ENCODE results near the gene HS3ST3A1. TPM values are rescaled to one million over a fixed set of nuclear protein-coding genes. Genes with fewer than 3 reads are reported as not detected.
A peak's percentile ranks its signal among the peaks of the same experiment; 100 is the strongest.

The HS3ST3A1 gene
- total RNA-seq, 1 experiment from 2014 or later, result not detected

GRCh38 chr17:13619462-13619861 lies 17.7 kb upstream of the HS3ST3A1 start:
- Histone ChIP-seq H2AFZ (ENCODE audit: low read depth, low read length, poor library complexity, severe bottlenecking) (no peak overlapping the region), H3K27ac (ENCODE audit: low read depth, low read length) (no peak overlapping the region), H3K36me3 (ENCODE audit: control insufficient read depth in 1 of 2, insufficient read depth in 2 of 2, low read length in 2 of 2) (no peaks in the 10 kb centered on the region), H3K9me2 (ENCODE audit: insufficient read depth) (no peaks in the 10 kb centered on the region), H3K27me3 (ENCODE audit: insufficient read depth, low read length) (no peaks in the 10 kb centered on the region), H3K4me2 (ENCODE audit: low read length) (no peak overlapping the region), H4K20me1 (ENCODE audit: insufficient read depth) (no peaks in the 10 kb centered on the region), H3K9me3 (ENCODE audit: control insufficient read depth in 1 of 2, insufficient read depth in 1 of 2, low read depth in 1 of 2, low read length in 2 of 2) (no peaks in the 10 kb centered on the region), H3K4me1 (ENCODE audit: control insufficient read depth in 1 of 2, insufficient read depth in 2 of 2, low read length in 2 of 2) (no peaks in the 10 kb centered on the region), H3K4me3 (replicated peaks in 1 of 2; ENCODE audit: low read depth in 1 of 2, low read length in 2 of 2) (no peak overlapping the region), H3K79me2 (ENCODE audit: insufficient read depth, low read length) (no peaks in the 10 kb centered on the region), H3K9ac (ENCODE audit: low read length) (no peak overlapping the region)
- intact Hi-C loops (cut with micrococcal nuclease), result no loop called here
- TF ChIP-seq ELF1 (IDR thresholded peaks at IDR 0.05; ENCODE audit: borderline replicate concordance, low read depth), result no peak
- TF ChIP-seq YY1 (IDR thresholded peaks at IDR 0.05; ENCODE audit: extremely low read depth, insufficient replicate concordance, low read depth, low read length), result no peak
- no peak for TF ChIP-seq POLR2AphosphoS5 (IDR thresholded peaks at IDR 0.05; ENCODE audit: low read depth, low read length)
- TF ChIP-seq SRF (IDR thresholded peaks at IDR 0.05; ENCODE audit: low read depth), result no peak
- TF ChIP-seq CTCF (IDR thresholded peaks at IDR 0.05 in 2 of 3, conservative IDR thresholded peaks at IDR 0.05 in 1 of 3; ENCODE audit: borderline replicate concordance in 1 of 3, insufficient read depth in 1 of 3, low read depth in 2 of 3, low read length in 2 of 3), result peak in 2 of 3 experiments; percentile 21 to 25; a peak in 3 of 6 replicates
- no TSS peak for BruUV-seq (replicated peaks)
- RAD21 ChIA-PET (ENCODE audit: low non-redundant PET in 1 of 2, low total read pairs in 2 of 2, uncharacterized antibody in 2 of 2, unreplicated experiment in 2 of 2), result no interaction called here
- no peak for DNase-seq (ENCODE audit: low read depth, low spot score)
- POLR2A ChIA-PET, result no interaction called here
- no peak for ATAC-seq
- CTCF ChIA-PET, result no interaction called here

GRCh38 chr17:13616031-13616430 lies 14.3 kb upstream of the HS3ST3A1 start:
- Histone ChIP-seq H3K4me1 (ENCODE audit: control insufficient read depth in 1 of 2, insufficient read depth in 2 of 2, low read length in 2 of 2) (no peaks in the 10 kb centered on the region), H4K20me1 (ENCODE audit: insufficient read depth) (no peaks in the 10 kb centered on the region), H3K27me3 (ENCODE audit: insufficient read depth, low read length) (no peaks in the 10 kb centered on the region), H3K79me2 (ENCODE audit: insufficient read depth, low read length) (no peaks in the 10 kb centered on the region), H3K9me3 (ENCODE audit: control insufficient read depth in 1 of 2, insufficient read depth in 1 of 2, low read depth in 1 of 2, low read length in 2 of 2) (peaks cover 0 to 5% of the 10 kb centered on the region in 2 experiments; a peak in 1 of 4 replicates), H3K4me2 (ENCODE audit: low read length) (no peak overlapping the region), H3K9ac (ENCODE audit: low read length) (no peak overlapping the region), H3K36me3 (ENCODE audit: control insufficient read depth in 1 of 2, insufficient read depth in 2 of 2, low read length in 2 of 2) (no peaks in the 10 kb centered on the region), H2AFZ (ENCODE audit: low read depth, low read length, poor library complexity, severe bottlenecking) (no peak overlapping the region), H3K4me3 (replicated peaks in 1 of 2; ENCODE audit: low read depth in 1 of 2, low read length in 2 of 2) (no peak overlapping the region), H3K27ac (ENCODE audit: low read depth, low read length) (no peak overlapping the region), H3K9me2 (ENCODE audit: insufficient read depth) (no peaks in the 10 kb centered on the region)
- CTCF ChIA-PET, result interaction anchor here (0.9 kb wide), 1 partner anchor 279 kb away, joined by 3 read pairs; no protein-coding TSS in a partner anchor
- ATAC-seq (no peak), DNase-seq (ENCODE audit: low read depth, low spot score) (no peak)
- intact Hi-C loops (cut with micrococcal nuclease), result no loop called here
- no TSS peak for BruUV-seq (replicated peaks)
- POLR2A ChIA-PET, result no interaction called here
- RAD21 ChIA-PET (ENCODE audit: low non-redundant PET in 1 of 2, low total read pairs in 2 of 2, uncharacterized antibody in 2 of 2, unreplicated experiment in 2 of 2), result no interaction called here
- no peak for TF ChIP-seq FOSL1 (IDR thresholded peaks at IDR 0.05; ENCODE audit: low read depth)
